Endothelial cell of umbilical vein (primary cell): Measurements from ENCODE around the gene SEH1L.

Experiments
- CTCF ChIP-seq, 2 donors: IDR thresholded peaks; 1 replicate in 1 of 2; 2 replicates in 1 of 2; pipeline ENCODE4 v1.5.1; 2011; ENCODE audit warnings: low read length in 2 of 2, mild to moderate bottlenecking in 2 of 2, moderate library complexity in 2 of 2, control low read depth in 1 of 2, inconsistent platforms in 1 of 2, low read depth in 1 of 2; ENCODE audit not compliant: insufficient read depth in 1 of 2; ENCODE audit errors: extremely low read depth in 1 of 2
- EZH2 ChIP-seq: IDR thresholded peaks from 2 replicates; pipeline ENCODE4 v1.6.1; 2012; ENCODE audit warnings: borderline replicate concordance, low read depth, mild to moderate bottlenecking, moderate library complexity, low read length, inconsistent platforms; ENCODE audit not compliant: severe bottlenecking
- GATA2 ChIP-seq: IDR thresholded peaks from 2 replicates; pipeline ENCODE4 v1.7.0; 2011; ENCODE audit warnings: low read depth, mild to moderate bottlenecking, moderate library complexity, mixed read lengths, low read length; ENCODE audit not compliant: insufficient read length, insufficient read depth
- MAX ChIP-seq: IDR thresholded peaks from 2 replicates; pipeline ENCODE4 v1.6.1; 2011; ENCODE audit not compliant: insufficient read depth, insufficient read length
- MYC ChIP-seq: IDR thresholded peaks from one replicate; pipeline ENCODE4 v1.6.1; 2011; ENCODE audit warnings: mild to moderate bottlenecking, low read depth, low read length
- POLR2A ChIP-seq: IDR thresholded peaks from 2 replicates; pipeline ENCODE4 v1.6.1; 2012; ENCODE audit warnings: low read depth, mild to moderate bottlenecking, control low read depth, low read length
- POLR2AphosphoS5 ChIP-seq: IDR thresholded peaks from 2 replicates; pipeline ENCODE4 v1.6.1; 2012; ENCODE audit warnings: low read depth, mild to moderate bottlenecking, control low read depth, low read length, moderate library complexity; ENCODE audit not compliant: insufficient read depth

GRCh38 chr18:12922266-12922665 is 25.5 kb upstream of the SEH1L start:
- TF ChIP-seq CTCF (IDR thresholded peaks at IDR 0.05; ENCODE audit: extremely low read depth in 1 of 2, insufficient read depth in 1 of 2, low read depth in 1 of 2, low read length in 2 of 2), result no peak
- no peak for TF ChIP-seq GATA2
- no peak for TF ChIP-seq MAX
- TF ChIP-seq EZH2, result no peak
- TF ChIP-seq POLR2A, result no peak
- no peak for TF ChIP-seq POLR2AphosphoS5
- TF ChIP-seq MYC, result no peak
